Ovary (tissue), 3 donors: ENCODE data around the gene RPL41.
"Not testable (repeated sequence)": the region's sequence is repeated elsewhere in the genome, so short reads cannot be mapped to it uniquely, and the experiment has no call there.

Source experiments
- POLR2A ChIP-seq: fragments of 450-650 bp; IDR thresholded peaks from one replicate; pipeline ENCODE4 v1.6.1; 2017; ENCODE audit warnings: antibody characterized with exemption, mild to moderate bottlenecking, moderate library complexity
- TF ChIP-seq, protein P1 (sequence below), 3 donors: fragments of 450-650 bp in 2 of 3; fragments of 200-600 bp in 1 of 3; IDR thresholded peaks; one replicate each; pipeline versions ENCODE4 v1.5.1 to v1.8.0; 2016 to 2022; ENCODE audit warnings: antibody characterized with exemption in 3 of 3, mild to moderate bottlenecking in 1 of 3
- donor health status: DM: no; HTN: no; CAD: no.

DNA sequence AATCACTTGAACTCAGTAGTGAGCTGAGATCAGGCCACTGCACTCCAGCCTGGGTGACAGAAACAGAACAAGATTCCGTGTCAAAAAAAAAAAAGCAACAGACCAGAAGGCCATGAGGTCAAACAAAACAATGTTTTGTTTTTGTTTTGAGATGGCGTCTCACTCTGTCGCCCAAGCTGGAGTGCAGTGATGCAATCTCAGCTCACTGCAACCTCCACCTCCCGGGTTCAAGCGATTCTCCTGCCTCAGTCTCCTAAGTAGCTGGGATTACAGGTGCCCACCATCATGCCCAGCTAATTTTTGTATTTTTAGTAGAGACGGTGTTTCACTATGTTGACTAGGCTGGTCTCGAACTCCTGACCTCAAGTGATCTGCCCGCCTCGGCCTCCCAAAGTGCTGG lies 38.5 kb upstream of the RPL41 start:
- TF ChIP-seq, protein P1, sequence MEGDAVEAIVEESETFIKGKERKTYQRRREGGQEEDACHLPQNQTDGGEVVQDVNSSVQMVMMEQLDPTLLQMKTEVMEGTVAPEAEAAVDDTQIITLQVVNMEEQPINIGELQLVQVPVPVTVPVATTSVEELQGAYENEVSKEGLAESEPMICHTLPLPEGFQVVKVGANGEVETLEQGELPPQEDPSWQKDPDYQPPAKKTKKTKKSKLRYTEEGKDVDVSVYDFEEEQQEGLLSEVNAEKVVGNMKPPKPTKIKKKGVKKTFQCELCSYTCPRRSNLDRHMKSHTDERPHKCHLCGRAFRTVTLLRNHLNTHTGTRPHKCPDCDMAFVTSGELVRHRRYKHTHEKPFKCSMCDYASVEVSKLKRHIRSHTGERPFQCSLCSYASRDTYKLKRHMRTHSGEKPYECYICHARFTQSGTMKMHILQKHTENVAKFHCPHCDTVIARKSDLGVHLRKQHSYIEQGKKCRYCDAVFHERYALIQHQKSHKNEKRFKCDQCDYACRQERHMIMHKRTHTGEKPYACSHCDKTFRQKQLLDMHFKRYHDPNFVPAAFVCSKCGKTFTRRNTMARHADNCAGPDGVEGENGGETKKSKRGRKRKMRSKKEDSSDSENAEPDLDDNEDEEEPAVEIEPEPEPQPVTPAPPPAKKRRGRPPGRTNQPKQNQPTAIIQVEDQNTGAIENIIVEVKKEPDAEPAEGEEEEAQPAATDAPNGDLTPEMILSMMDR (IDR thresholded peaks at IDR 0.05), result not testable (repeated sequence)
- TF ChIP-seq POLR2A, result not testable (repeated sequence)
